ENCODE data around the gene TEX26.
A peak's percentile ranks its signal among the peaks of the same experiment; 100 is the strongest.

Gene TEX26

DNA sequence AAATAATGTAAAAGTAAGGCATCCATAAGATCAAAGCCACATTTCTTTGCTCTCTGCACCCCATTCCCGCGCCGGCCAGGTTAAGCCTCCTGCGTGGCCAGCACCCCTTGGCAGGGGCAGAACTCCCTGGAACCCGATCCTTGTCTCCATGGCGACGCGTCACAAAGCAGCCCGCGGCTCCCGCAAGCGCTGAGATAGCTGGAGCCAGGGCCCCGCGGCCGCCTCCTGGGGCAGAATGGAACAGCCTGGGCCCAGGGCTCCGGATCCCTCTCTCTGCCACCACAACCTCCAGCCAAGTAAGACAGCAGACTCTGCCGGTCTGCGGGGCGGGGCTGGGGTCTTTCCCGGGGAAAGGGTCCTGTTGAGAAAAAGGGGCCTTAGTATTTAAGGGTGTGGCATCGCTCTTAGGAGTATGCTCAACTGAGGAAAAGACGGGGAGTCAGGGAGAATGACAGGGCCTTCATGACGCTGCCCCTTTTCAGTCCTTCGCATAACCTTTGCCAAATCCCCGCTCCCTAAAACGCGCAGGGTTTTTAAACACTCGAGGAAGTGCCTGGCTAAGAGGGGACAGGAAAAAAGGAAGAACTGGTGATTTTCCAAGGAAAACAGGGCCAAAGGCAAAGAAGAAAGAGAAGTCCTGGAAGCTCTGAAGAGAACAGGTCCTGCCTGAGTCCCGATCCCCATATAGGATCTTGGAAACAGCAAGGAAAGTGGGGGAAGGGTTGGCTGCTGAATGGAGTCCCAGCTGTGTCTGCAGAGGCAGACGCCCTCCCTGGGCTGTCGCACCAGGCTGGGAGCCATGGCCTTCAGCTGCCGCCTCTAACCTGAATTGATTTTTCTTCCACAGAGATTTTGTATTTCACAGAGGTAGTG, at the start of gene TEX26:
TEX26 (plus strand) TSS at position 176 of the 873 bp plus-strand sequence; CDS start at position 236, 60 bp downstream.
- DNase-seq = no peak

DNA sequence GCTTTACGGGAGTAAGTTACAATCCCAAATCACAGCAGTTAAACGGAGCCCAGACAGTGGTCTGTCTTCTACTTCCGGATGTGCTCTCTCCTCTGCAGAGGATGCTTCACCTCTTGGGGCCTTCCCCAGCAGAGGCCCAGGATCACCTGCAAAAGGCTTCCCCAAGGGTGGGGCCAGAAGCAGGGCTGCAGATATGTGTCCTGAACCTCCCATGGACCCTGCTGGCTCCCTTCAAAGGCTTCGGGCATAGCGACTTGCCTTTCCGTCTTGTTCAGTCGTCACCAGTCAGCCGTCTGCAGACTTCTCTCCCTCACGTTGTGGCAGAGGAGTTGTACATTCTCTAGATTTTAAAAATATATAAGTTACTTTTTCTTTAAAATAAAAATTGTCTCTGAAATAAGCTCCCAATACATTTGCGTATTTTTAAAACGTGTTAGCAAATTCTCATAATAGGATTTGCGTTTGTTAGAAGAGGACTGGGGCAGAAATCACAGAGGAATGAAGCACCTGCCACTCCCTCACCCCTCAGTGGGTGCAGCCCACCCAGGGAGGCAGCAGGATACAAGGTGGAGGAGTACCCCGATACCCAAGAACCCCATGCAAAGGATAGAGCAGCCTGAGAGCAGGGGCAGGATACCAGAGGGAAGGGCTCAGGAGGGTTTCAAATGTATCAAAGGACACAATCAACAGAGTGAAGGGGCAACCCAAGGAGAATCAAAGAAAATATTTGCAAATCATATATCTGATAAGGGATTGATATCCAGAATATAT, 49.3 kb upstream of the TEX26 start:
- no peak for DNase-seq

DNA sequence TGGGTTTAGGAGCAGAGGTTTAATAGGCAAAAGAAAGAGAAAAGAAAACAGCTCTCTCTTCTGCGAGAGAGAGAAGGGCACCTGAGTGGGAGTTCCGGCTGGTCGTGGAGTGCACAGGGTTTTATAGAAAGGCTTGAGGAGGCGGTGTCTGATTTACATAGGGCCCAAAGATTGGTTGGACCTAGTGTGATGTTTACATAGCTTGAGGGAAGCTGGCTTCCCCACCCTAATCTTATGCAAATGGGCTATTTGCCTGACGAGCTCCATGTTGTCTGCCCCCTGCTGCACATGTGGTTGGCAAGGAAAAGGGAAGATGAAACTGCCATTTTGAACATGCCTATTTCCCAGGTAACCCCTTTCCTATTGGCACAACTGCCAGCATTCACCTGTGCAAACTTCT, 47.9 kb upstream of the TEX26 start:
- peak; percentile 5 for DNase-seq

DNA sequence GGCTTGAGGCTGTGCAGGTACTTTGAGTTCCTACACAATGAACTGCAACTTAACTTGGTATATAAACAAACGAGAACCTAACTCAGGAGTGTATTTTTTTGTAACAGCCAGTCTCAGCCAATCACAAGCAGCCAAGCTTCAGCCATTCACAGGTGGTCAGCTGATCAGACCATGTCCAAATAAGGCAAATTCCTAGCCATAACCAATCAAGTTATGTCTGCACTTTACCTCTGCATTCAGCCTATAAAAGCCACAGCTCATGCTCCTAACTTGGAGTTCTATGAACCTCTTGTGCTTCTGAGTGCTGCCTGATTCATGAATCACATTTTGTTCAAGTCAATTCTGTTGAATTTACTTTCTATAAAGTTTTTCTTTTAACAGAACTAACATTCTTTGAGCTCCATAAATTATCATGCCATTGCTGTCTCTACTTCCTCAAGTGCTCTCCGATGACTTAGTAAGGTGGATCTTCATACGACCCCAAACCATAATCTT, 43.2 kb upstream of the TEX26 start:
- DNase-seq = no peak

DNA sequence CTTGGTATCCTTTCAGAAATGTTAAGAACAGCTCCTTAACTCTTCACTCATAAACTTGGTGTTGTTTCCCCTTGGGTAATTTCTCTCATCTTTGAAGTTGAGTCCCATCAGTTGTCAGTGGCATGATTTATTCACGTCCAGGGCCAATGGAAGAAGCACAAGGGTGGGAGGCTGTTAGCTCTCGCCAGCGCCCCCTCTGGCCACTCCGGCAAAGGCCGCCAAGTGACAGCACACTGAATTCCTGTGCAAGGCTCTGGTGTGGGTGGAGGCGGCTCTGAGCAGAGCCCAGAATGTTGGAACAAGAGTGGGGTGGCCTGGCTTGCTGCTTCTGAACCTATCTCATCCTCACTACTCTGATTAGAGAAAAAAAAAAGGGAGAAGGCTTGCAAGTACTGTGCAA, 39.5 kb upstream of the TEX26 start:
- DNase-seq = peak; percentile 28

DNA sequence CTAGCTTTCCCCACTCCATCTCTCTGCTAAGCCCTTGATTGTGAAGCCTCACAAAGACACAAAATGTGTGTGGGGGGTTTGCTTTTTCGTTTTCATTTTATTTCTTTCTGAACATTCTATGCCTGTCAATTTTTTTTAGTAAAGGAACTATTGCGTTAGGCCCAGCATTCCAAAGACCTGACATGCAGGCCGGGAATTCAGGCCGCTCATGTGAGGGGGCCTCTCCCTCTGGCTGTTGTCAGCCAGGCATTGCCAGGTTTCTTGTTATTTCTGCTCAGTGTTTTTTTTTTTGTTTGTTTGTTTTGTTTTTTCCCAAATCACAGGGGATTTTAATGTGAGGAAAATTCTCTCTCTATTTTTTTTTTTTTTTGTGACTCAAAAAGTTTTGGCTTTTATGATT, 36.7 kb upstream of the TEX26 start:
- DNase-seq = no peak

DNA sequence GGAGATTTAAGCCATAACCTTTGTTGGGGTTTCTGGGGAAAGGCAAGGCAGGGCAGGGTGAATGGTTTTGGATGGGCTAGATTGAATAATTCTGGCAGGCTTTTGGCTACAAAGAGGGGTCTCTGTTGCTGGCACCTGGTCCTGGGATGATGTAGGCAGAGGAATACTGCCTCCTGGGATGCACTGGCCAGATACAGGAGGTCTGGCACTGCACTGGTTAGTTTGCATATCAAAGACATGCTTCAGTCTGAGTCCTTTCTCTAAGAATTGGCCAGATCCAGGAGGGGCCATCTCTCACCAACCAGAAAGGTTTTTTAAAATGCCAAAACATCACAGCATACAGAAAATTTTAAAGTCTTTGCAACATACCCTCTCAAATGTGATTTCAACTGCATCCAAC, 34.4 kb upstream of the TEX26 start:
- DNase-seq = no peak

DNA sequence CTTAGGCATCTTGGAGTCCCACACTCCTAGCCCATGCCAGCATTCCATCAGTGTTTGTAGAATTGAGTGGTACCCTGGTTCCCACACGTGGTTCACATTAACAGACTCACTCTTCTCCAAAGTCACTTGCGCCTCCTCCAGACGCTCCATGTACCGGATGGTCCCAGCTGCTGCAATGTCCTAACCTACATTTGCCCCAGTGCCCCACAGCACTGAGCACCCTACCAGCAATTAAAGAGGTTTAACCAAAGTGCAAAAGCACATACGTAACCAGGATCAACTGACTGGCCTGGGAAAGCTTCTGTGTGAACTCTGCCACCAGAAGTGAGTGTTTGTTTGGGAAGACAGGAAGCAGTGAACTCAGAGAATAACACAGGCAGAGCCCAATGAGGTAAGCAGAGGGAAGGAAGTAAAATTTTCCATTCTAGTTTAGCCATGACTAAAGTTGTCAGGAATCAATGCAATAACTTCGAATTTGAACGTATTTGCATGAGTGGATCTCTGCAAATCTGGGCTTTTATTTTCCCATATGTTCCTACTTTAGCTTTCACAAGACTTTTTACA, 33.7 kb upstream of the TEX26 start:
- no peak for DNase-seq

DNA sequence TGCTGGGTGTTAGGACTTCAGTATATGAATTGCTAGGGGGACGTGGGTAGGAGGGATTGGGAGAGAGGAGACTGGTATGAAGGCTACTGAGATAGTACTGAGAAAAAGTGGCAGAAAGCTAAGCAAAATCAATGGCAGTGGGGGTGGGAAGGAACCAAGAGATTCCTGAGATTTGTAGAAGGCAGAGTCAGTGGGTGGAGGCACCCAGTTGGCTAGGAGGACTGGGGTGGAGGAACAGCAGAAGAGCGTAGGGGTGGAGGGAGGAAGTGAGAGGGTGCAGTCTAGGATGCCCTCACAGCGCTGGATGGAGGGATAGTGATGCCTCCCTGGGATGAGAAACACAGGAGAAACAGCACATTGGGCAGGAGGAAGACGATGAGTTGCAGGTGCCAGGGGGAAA, 32.0 kb upstream of the TEX26 start:
- no peak for DNase-seq

DNA sequence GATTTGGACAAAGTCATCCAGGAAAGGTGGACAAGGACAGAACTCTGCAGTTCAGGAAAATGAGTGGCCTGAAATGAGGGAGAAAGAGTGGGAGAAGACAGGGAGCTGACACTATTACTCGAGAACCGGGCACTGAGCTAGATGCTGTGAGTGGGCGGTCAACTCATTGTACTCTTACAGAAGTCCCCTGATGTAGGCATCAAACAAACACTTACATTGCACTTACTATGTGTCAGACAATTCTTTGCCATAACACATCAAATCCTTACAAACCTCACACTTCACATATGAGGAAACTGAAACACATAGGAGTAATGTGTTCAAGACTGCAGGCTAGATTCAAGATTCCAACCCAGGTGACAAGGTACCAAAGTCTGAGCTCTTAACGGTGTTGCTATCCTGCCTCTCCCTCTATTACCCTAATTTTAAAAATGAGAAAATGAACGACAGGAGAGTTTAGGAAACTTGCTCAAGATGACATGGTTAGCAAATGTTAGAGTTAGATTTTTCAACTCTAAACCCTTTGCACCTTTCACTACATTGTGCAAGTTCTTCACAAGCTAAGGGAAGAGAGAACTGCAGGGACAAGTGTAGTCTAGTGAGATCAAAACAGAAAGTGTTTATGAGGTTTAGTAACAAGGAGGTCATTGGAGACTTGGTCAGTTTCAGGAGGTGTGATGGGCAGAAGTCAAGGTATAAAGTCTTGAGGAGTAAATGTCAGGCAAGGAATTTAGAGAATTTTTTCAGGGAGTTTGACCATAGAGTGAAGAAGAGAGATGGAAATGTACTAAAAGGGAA, 31.3 kb upstream of the TEX26 start:
- DNase-seq = no peak

DNA sequence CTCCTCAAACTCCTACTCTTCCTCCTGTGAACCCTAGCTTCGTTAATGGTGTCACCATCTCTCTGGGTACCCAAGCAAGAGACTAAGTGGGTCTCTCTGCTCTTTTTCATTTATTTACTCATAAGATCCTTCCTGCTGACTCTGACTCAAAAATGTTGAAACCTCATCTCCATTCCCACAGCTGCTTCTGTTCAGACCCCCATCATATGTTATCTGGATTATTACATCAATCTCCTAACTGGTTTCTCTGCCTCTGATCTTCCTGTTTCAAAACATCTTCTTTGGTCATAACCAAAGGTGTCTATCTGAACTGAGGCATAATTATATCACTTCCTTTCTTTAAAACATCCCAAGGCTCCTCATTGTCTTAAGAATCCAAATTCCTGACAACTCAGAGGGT, 28.4 kb upstream of the TEX26 start:
- no peak for DNase-seq

DNA sequence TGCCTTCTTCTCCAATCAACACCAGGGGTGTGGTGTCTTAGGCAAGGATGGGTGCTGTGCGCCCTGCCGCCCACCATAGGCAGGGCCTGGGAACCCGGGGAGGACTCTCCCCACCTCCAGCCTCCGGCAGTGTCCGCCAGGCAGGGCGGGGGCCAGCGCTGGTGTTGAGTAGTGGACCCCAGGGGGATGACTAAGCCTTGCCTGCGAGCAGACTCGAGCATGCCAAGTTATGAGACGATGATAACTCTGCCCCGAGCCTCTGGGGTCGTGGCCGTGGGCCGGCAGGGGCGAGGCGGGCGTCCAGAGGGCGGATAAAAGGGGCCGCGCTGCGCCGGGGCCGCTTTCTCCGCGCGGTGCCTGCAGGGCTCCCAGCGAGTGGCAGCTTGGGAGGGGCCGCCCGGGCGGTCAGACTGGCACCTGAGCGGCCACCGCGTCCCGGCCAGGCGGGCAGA, 26.5 kb upstream of the TEX26 start, which contains the start of gene MEDAG:
MEDAG (plus strand) TSS at position 340 of the 452 bp plus-strand sequence. CDS start 245 bp downstream, outside the sequence.
- DNase-seq = no peak

DNA sequence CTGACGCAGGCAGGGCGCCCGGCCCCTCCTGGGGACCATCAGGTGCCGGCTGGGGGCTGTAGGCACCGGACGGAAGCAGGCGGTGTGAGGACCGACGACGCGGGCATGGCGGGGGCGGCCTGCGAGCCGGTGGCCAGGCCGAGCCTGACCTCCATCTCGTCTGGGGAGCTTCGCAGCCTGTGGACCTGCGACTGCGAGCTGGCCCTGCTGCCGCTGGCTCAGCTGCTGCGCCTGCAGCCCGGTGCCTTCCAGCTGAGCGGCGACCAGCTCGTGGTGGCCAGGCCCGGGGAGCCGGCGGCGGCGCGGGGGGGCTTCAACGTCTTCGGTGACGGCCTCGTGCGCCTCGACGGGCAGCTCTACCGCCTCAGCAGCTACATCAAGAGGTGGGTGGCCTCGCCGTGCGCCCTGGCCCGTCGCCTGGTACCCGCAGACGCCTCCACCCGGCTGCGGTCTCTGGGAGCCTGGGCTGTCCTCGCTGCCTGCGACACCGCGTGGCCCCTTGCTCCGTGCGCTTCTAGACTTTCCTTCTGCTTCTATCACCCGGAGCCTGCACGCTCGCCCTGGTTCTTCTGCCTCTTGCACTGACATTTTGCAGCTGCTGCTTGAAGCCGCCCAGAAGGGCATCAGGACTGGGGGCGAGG, 25.9 kb upstream of the TEX26 start:
- peak; percentile 61 for DNase-seq

DNA sequence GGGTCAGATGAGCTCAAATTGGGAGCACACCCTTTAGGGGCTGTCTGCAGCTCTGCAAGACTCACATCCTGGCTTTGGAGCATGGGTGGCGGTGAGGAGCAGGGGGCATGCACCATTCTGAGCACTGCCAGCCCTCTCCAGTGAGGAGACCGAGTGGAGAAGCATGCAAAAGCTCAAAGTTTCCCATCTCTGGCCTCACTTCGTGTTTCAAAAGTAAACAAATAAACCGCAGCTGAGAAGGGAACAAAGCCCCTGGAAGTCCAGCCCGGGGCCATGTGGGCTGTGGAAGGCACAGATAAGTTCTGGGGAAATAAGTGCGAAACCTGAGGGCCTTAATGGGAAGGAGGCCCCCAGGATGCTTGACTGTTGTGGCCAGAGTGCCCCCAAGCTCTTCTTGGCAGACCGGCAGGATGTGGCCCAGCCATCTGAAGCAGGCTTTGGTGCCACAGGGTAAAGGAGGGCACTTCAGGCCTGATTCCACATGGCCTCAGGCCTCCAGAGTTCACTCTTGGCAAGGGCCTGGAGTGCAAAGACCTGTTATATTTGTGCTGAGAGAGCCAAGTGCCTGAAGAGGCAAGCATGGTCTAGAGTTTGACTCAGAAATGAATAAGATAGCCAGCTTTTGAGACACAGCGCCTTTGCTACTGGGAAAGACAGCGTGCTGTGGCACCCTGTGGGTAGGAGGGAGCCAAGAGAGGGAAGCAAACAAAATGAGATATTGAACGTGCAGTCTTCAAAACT, 25.2 kb upstream of the TEX26 start:
- peak; percentile 41 for DNase-seq

DNA sequence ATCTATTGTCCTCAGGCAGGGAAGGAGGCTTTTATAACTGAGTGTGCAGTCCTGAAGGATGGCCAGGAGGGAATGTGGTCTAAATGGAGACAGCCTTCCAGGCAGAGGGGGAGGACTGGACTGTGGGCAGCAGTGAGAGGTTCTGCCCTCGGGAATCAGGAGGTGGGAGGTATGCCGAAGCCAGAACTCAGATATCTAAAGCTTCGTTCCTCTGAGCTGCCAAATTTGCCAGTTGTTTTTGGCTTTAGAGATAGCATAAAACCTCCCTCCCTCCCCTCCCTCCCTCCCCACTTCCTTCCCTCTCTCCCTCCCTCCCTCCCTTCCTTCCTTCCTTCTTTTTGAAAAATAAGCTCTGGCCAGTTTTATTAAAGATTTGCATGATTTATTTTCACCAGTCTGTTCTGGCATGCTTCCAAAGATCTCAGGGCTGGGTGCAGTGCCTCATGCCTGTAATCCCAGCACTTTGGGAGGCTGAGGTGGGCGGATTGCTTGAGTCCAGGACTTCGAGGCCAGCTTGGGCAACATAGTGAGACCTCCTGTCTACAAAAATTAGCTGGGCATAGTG, 24.0 kb upstream of the TEX26 start:
- DNase-seq = peak; percentile 42

DNA sequence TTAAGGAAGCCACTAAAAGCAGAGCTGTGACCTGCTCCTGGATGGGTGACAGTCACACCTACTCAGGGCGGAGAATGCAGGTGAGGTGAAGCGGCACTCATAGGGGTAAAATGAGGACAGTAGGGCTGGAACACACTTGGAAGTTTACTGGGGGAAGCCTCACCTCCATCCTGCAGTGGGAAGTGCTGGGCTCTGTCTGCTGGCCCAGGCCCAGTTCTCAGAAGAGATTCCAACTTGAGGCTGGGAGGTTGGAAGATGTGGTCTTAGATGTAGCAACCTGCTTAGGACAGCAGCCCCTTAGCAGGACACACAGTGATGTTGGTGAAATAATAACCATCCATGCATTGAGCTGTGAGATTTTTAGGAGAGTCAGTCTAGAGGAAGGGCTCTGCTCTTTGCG, 21.8 kb upstream of the TEX26 start:
- DNase-seq = no peak

DNA sequence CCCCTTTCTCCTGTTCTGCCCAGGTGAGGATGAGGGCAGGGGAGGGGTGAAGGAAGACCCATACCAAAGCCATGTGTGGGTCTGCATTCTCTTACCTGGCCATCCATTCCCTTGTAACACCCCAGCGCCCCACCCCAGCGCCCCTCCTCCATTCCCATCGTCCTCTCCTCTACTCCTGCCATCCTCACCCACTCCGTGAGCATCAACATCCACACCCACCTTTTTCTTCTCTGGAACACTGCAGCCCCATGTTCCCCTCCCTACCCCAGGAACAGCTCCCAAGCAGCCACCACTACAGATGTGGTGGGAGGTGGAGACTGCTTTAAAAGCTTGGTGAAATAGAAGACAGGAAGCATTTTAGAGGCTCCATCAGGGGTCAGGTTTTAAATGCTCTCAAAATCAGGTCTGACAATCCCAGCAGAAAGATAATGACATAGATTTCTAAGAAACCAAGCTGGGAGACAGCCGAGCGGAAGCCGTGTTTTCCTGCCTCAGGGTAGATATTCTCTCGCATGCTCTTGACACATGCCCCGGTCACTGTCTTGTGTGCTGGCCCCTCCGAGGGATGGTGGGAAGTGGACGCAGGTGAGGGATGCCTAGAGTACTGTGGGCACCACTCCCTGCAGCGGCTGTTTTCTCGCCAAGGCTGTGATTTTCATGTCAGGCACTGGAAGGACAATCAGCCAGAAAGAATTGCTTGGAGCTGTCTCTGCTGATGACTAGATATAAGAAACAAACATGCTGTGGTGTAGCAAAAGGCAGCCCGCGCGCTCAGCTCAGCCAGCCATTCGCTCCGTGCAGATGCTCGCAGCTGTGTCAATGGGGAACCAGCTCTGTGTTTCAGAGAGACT, 16.5 kb upstream of the TEX26 start:
- DNase-seq = no peak

DNA sequence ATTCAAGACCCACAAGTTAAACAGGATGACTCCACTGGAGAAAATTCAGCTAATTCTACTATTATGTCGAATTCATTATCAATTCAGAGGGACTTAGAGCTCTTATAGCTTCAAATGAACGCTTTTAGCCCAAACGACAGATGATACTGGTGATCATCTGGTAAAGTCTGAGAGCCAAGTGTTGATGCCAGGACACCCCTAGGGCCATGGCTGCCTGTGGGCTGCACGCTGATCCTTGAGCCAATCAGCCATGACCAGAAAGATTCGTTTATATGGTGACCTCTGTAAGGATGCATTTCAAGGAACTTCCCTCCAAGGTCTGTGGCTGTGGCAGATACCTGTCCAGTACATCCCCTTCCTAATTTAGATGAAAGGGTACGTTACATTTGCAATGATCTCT, 15.5 kb upstream of the TEX26 start:
- DNase-seq = no peak

DNA sequence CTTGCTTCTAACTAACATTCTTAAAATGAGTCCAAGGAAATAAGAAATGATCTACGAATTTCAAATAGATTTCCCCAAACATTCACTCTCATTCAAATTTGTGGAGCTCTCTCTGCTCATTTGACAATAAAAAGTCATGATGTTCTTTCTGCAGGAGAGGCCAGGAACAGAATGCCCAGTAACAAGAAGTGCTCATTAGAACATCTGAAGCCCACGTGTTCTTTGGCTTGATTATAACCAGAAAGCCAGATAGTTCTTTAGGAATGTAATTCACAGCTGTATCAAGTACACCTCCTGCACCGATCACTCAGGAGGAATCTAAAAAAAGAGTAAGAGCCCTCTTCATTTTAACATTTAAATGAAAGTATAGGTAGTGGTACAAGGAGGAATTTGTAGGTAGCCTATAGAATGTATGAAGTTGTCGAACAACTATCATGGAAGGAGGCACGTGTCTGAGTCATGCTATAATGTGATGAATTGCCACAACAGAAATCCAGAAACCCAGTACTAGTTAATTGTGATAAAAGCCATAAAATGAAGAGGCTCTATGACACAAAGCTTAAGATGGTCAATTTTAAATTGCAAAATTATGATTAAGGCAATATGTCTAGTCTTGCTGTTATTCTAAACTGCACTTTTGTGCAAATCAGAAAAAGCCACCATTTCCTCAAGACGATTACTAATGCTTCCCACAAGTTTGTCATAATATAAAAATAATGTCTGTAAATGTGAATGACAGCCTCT, 13.6 kb upstream of the TEX26 start:
- no peak for DNase-seq

All from hematopoietic multipotent progenitor cell treated with erythropoietin and hydrocortisone succinate and interleukin-3 and kit ligand, for 4 days (in vitro differentiated cells).